Kidney (tissue), 14 donors: ENCODE measurements around the gene CUL2. TPM values are rescaled to one million over a fixed set of nuclear protein-coding genes. Genes with fewer than 3 reads are reported as not detected.
A peak's percentile ranks its signal among the peaks of the same experiment; 100 is the strongest.

Experiments used
- DNase-seq, 5 donors: peaks; one replicate each; pipeline ENCODE4 v3.0.0-alpha.2; 2013 to 2020
- FAIRE-seq: peaks from 2 replicates; lab custom pipeline; 2012; peaks lifted over from hg19 to GRCh38; lab: Jason Lieb, UNC
- H3K27ac ChIP-seq, 2 donors: one replicate each; pipeline ENCODE4 v1.7.0; 2013; ENCODE audit warnings: low read depth in 2 of 2, low read length in 2 of 2, inconsistent platforms in 1 of 2
- H3K27me3 ChIP-seq: one replicate; pipeline ENCODE4 v1.7.1; 2013; ENCODE audit warnings: low read length, inconsistent platforms; ENCODE audit not compliant: control insufficient read depth, insufficient read depth
- H3K36me3 ChIP-seq, 3 donors: one replicate each; pipeline versions ENCODE4 v1.7.0 to v1.7.1; 2013; ENCODE audit warnings: low read length in 3 of 3, control low read depth in 1 of 3, inconsistent platforms in 1 of 3; ENCODE audit not compliant: insufficient read depth in 3 of 3, control insufficient read depth in 2 of 3
- H3K4me1 ChIP-seq, 3 donors: one replicate each; pipeline versions ENCODE4 v1.7.0 to v1.7.1; 2013; ENCODE audit warnings: low read length in 3 of 3, inconsistent platforms in 1 of 3, low read depth in 1 of 3; ENCODE audit not compliant: control insufficient read depth in 2 of 3, insufficient read depth in 2 of 3
- H3K4me3 ChIP-seq, 3 donors: one replicate each; pipeline versions ENCODE4 v1.7.0 to v1.8.1; 2013; ENCODE audit warnings: low read length in 3 of 3, control low read depth in 1 of 3, inconsistent platforms in 1 of 3
- H3K9ac ChIP-seq, 3 donors: one replicate each; pipeline versions ENCODE4 v1.7.0 to v1.7.1; 2013; ENCODE audit warnings: low read length in 3 of 3, control low read depth in 1 of 3, inconsistent platforms in 1 of 3
- H3K9me3 ChIP-seq, 3 donors: one replicate each; pipeline versions ENCODE4 v1.7.0 to v1.7.1; 2013; ENCODE audit warnings: low read length in 3 of 3, control low read depth in 1 of 3, inconsistent platforms in 1 of 3; ENCODE audit not compliant: control insufficient read depth in 2 of 3, insufficient read depth in 1 of 3
- intact Hi-C: fragments of 100-400 bp; cut with DNase I; formaldehyde crosslinking; loops from one replicate; pipeline ENCODE4 v1.11.1; 2022
- polyA plus RNA-seq: library from polyadenylated mRNA; stranded (reverse); fragments of 350-450 nt; fragmentation: Illumina TruSeq; extraction: RNeasy Lipid Tissue Mini Kit (QIAGEN cat#74804); gene quantifications from one replicate; pipeline ENCODE4 v1.2.3, GENCODE V29; 2014; ENCODE audit warnings: low read depth, low replicate concordance; ENCODE audit not compliant: insufficient read depth
- total RNA-seq: library from RNA; stranded (reverse); fragmentation: NEBNext Ultra II Directional; extraction: Animal tissue kit (Norgen Biotek cat#: 25700); gene quantifications from one replicate; pipeline ENCODE4 v1.2.1, GENCODE V29; 2021
- TF ChIP-seq, protein P1 (sequence below): IDR thresholded peaks from 3 replicates; pipeline ENCODE4 v1.5.1; 2012; ENCODE audit warnings: mild to moderate bottlenecking, moderate library complexity, borderline replicate concordance; ENCODE audit not compliant: insufficient read depth; ENCODE audit errors: extremely low read depth
- donor health status: control.
- donor health status: control.
- donor health status: control.
- donor health status: control.
- donor health status: control.
- donor health status: DM: yes; HTN: yes; CAD: no.
- donor health status: Normal renal cell carcinoma (clear cell type).

CUL2 gene
- total and polyA plus RNA-seq, 2 donors from 2014 or later: 14.5 to 25.9 TPM

GRCh38 chr10:34966451-34966850 is 123.7 kb downstream of the CUL2 start:
- DNase-seq: peak in 1 of 5 donors; percentile 44
- Histone ChIP-seq H3K9me3 (no peaks in the 10 kb centered on the region), H3K27ac (no peak overlapping the region), H3K36me3 (no peaks in the 10 kb centered on the region), H3K4me1 (no peaks in the 10 kb centered on the region), H3K27me3 (no peaks in the 10 kb centered on the region), H3K4me3 (no peak overlapping the region), H3K9ac (no peak overlapping the region)
- intact Hi-C loops: no loop called here
- TF ChIP-seq, protein P1, sequence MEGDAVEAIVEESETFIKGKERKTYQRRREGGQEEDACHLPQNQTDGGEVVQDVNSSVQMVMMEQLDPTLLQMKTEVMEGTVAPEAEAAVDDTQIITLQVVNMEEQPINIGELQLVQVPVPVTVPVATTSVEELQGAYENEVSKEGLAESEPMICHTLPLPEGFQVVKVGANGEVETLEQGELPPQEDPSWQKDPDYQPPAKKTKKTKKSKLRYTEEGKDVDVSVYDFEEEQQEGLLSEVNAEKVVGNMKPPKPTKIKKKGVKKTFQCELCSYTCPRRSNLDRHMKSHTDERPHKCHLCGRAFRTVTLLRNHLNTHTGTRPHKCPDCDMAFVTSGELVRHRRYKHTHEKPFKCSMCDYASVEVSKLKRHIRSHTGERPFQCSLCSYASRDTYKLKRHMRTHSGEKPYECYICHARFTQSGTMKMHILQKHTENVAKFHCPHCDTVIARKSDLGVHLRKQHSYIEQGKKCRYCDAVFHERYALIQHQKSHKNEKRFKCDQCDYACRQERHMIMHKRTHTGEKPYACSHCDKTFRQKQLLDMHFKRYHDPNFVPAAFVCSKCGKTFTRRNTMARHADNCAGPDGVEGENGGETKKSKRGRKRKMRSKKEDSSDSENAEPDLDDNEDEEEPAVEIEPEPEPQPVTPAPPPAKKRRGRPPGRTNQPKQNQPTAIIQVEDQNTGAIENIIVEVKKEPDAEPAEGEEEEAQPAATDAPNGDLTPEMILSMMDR: no peak
- FAIRE-seq: no peak

DNA sequence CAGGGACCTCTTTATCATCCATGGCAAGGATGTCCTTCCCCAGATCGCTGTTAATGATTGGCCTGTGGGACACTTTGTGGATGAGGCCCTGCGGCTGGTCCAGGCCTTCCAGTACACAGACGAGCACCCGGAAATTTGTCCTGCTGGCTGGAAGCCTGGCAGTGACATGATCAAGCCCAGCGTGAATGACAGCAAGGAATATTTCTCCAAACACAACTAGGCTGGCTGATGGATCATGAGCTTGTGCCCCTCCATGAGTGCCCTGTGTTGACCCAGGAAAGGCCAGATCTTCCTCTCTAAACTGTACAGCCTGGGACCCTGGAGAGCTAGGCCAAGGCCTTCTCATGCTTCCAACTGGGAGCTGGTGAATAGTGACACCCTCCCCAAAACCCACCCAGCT is 124.1 kb downstream of the CUL2 start:
- Histone ChIP-seq H3K27me3 (no peaks in the 10 kb centered on the region), H3K4me1 (no peaks in the 10 kb centered on the region), H3K27ac (no peak overlapping the region), H3K9me3 (no peaks in the 10 kb centered on the region), H3K36me3 (no peaks in the 10 kb centered on the region), H3K4me3 (no peak overlapping the region), H3K9ac (no peak overlapping the region)
- DNase-seq (peak in 1 of 5 donors; percentile 65), FAIRE-seq (no peak)
- TF ChIP-seq, protein P1: no peak
- intact Hi-C loops: no loop called here

DNA sequence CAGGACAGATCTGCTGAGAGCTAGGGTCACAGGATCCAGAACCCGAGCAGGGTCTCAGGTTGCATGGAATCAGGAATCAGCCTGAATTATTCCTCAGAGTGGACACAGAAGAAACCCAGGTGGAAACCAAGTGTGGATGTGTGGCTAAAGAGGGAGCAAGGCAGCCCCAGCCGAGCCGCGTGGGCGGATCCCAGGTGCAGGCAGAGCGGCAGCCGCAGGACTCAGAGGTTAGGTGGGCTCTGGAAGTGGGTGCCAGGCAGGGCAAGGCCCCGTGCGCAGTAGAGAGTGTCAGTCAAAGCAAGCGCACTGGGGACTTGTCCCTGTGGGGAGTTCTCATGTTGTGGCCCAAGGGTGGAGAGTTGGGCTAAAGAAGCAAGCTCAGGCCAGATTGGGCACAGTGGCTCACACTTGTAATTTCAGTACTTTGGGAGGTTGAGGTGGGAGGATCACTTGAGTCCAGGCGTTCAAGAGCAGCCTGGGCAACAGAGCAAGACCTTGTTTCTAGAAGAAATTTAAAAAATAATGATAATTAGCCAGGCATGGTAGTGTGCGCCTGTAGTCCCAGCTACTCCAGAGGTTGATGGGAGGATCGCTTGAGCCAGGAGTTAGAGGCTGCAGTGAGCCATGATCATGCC is 125.9 kb downstream of the CUL2 start:
- Histone ChIP-seq H3K4me3 (no peak overlapping the region), H3K4me1 (no peaks in the 10 kb centered on the region), H3K36me3 (no peaks in the 10 kb centered on the region), H3K9ac (no peak overlapping the region), H3K27ac (no peak overlapping the region), H3K27me3 (no peaks in the 10 kb centered on the region), H3K9me3 (no peaks in the 10 kb centered on the region)
- intact Hi-C loops: no loop called here
- peak in 1 of 5 donors; percentile 58 for DNase-seq
- TF ChIP-seq, protein P1: no peak
- no peak for FAIRE-seq

DNA sequence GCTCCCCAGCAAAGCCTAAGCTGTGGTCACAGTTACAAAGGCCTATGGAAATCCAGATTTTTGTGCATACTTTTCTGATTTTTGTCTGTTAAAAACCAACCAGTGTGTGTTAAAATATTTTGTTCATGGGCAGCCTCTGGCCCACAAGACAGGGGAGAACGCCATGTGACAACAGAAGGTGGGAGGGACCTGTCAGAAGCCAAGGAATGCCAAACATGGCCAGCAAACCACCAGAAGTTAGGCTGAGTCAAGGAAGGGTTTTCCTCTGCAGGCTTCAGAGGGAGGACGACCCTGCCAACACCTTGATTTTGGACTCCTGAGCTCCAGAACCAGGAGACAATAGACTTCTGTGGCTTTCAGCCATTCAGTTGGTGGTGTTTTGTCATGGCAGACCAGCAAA is 127.3 kb downstream of the CUL2 start:
- Histone ChIP-seq H3K4me3 (no peak overlapping the region), H3K27ac (no peak overlapping the region), H3K4me1 (no peaks in the 10 kb centered on the region), H3K27me3 (no peaks in the 10 kb centered on the region), H3K9ac (no peak overlapping the region), H3K36me3 (no peaks in the 10 kb centered on the region), H3K9me3 (no peaks in the 10 kb centered on the region)
- intact Hi-C loops: no loop called here
- FAIRE-seq: no peak
- TF ChIP-seq, protein P1: no peak
- no peak for DNase-seq
